CD4-positive, alpha-beta T cell treated with Interleukin-2 at 100 ng/mL for 4 hours (primary cell): Measurements from ENCODE around the gene ZNF728.
"Not testable (repeated sequence)": the region's sequence is repeated elsewhere in the genome, so short reads cannot be mapped to it uniquely, and the experiment has no call there.

Source experiments
- DNase-seq: peaks from one replicate; pipeline ENCODE4 v3.0.0-alpha.2; 2020; ENCODE audit warnings: low spot score

The ZNF728 gene

GRCh38 chr19:23002690-23003422, at the start of gene ZNF728:
ZNF728 (minus strand) TSS chr19:23003176; CDS start chr19:23003030, 146 bp downstream.
- no peak for DNase-seq

- DNase-seq: no peak
These were observed 49.4 kb upstream of the ZNF728 start for GRCh38 chr19:23052349-23052748.

GRCh38 chr19:23049256-23049655, 46.3 kb upstream of the ZNF728 start:
- DNase-seq: no peak

- no peak for DNase-seq
These were observed 43.8 kb upstream of the ZNF728 start for GRCh38 chr19:23046743-23047142.

GRCh38 chr19:23033721-23034120, 30.7 kb upstream of the ZNF728 start:
- no peak for DNase-seq

GRCh38 chr19:23015660-23016059, 12.7 kb upstream of the ZNF728 start:
- DNase-seq: no peak

- DNase-seq: not testable (repeated sequence)
These were observed 8.0 kb downstream of the ZNF728 start for GRCh38 chr19:22994957-22995356.

GRCh38 chr19:22976248-22976647, 26.7 kb downstream of the ZNF728 start:
- no peak for DNase-seq

GRCh38 chr19:22975546-22976136, 27.3 kb downstream of the ZNF728 start:
- not testable (repeated sequence) for DNase-seq

GRCh38 chr19:22945560-22945959, 57.4 kb downstream of the ZNF728 start:
- no peak for DNase-seq

- no peak for DNase-seq
These were observed 67.8 kb downstream of the ZNF728 start for GRCh38 chr19:22935151-22935550.

GRCh38 chr19:22927576-22927975, 75.4 kb downstream of the ZNF728 start:
- not testable (repeated sequence) for DNase-seq

- not testable (repeated sequence) for DNase-seq
These were observed 77.8 kb downstream of the ZNF728 start for GRCh38 chr19:22925181-22925580.
